Suppressor macrophage treated with lipopolysaccharide for 4 hours (primary cell): ENCODE results near the gene CEP164.
"Not testable (repeated sequence)": the region's sequence is repeated elsewhere in the genome, so short reads cannot be mapped to it uniquely, and the experiment has no call there.

Source experiments
- DNase-seq: peaks from one replicate; pipeline ENCODE4 v3.0.0-alpha.2; 2020

Gene CEP164

GRCh38 chr11:117443266-117444186 lies 115.9 kb downstream of the CEP164 start:
- peak; percentile 58 for DNase-seq

GRCh38 chr11:117444256-117444655 lies 116.6 kb downstream of the CEP164 start:
- no peak for DNase-seq

- no peak for DNase-seq
These were observed 117.3 kb downstream of the CEP164 start for GRCh38 chr11:117444711-117445658.

- DNase-seq = no peak
These were observed 121.5 kb downstream of the CEP164 start for GRCh38 chr11:117449111-117449693.

GRCh38 chr11:117453886-117454563 lies 126.4 kb downstream of the CEP164 start:
- DNase-seq = no peak

- DNase-seq = no peak
These were observed 126.9 kb downstream of the CEP164 start for GRCh38 chr11:117454564-117454917.

- no peak for DNase-seq
These were observed 128.5 kb downstream of the CEP164 start for GRCh38 chr11:117456027-117456720.

GRCh38 chr11:117456721-117457029 lies 129.0 kb downstream of the CEP164 start:
- not testable (repeated sequence) for DNase-seq

- no peak for DNase-seq
These were observed 129.6 kb downstream of the CEP164 start for GRCh38 chr11:117457031-117457785.

- DNase-seq = no peak
These were observed 130.2 kb downstream of the CEP164 start for GRCh38 chr11:117457835-117458234.

GRCh38 chr11:117458275-117459122 lies 130.8 kb downstream of the CEP164 start:
- DNase-seq = no peak

GRCh38 chr11:117459123-117459978 lies 131.7 kb downstream of the CEP164 start:
- DNase-seq = no peak

GRCh38 chr11:117459979-117460300 lies 132.3 kb downstream of the CEP164 start:
- peak; percentile 83 for DNase-seq

GRCh38 chr11:117461396-117462182 lies 133.9 kb downstream of the CEP164 start:
- DNase-seq = no peak

GRCh38 chr11:117462183-117462863 lies 134.7 kb downstream of the CEP164 start:
- no peak for DNase-seq

- no peak for DNase-seq
These were observed 135.2 kb downstream of the CEP164 start for GRCh38 chr11:117462864-117463247.
